ENCODE measurements around the gene NNT.

The NNT gene

DNA sequence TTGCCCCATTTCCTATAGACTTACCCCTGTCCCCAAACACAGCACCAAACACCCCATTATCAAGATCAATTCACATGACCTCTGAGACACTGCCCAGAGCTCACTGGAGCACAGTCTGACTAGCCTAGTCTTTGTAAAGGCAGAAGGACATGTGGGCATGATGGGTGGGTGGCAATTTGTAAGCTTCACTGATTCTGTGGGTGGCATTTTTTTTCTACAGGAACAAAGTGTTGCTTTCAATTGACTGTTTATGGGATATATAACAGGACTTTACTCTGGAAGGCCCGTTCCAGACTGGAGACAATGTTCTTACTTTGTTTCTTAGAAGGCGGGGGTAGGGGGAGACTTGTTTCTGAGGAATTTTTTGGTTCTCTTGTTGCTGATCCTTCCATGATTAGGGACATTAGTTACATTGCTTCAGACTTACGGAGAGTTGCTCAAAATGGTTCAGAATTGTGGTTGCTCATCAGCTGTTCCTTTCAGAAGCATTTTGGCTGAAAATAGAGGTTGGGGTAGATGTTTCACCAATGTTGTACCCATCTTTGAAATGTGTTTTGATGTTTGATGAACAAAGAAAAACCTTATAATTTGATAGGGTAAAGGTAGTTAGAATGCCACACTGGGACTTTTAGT lies 20.2 kb downstream of the NNT start:
- no peak for DNase-seq (ENCODE audit: low spot score in 2 of 2)
- ATAC-seq (ENCODE audit: low read depth), result no peak
- H3K4me3 Mint-ChIP-seq, result no peak overlapping the region
- no peaks in the 10 kb centered on the region for H3K27me3 Mint-ChIP-seq
- peaks cover 7% of the 10 kb centered on the region for H3K4me1 Mint-ChIP-seq
- H3K36me3 Mint-ChIP-seq, result peaks cover 17% of the 10 kb centered on the region
- no peaks in the 10 kb centered on the region for H3K9me3 Mint-ChIP-seq
- H3K27ac Mint-ChIP-seq, result peak overlapping the region; percentile 8

DNA sequence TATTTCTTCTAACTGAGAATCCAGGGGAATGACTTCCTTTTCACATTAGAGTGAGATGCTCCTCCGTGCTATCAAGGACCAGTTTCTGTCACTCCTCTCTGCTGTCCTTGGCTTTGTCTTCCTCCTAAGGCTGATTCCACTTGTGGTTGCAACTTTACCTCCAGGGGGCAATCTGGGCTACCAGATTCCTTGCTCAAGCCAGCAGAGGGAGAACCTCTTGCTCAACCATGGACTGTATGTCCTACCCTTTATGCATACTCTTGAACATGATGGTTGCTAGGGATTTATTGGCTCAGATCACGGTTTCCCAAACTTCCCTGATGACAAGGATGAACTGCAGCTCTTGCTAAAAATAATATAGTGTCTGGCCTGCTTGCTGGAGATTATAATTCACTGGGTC lies 24.0 kb downstream of the NNT start:
- Mint-ChIP-seq H3K4me1 (peaks cover 3% of the 10 kb centered on the region), H3K27me3 (no peaks in the 10 kb centered on the region), H3K4me3 (no peak overlapping the region), H3K36me3 (peaks cover 23% of the 10 kb centered on the region), H3K27ac (no peak overlapping the region), H3K9me3 (no peaks in the 10 kb centered on the region)
- DNase-seq (ENCODE audit: low spot score in 2 of 2) (no peak), ATAC-seq (ENCODE audit: low read depth) (no peak)

DNA sequence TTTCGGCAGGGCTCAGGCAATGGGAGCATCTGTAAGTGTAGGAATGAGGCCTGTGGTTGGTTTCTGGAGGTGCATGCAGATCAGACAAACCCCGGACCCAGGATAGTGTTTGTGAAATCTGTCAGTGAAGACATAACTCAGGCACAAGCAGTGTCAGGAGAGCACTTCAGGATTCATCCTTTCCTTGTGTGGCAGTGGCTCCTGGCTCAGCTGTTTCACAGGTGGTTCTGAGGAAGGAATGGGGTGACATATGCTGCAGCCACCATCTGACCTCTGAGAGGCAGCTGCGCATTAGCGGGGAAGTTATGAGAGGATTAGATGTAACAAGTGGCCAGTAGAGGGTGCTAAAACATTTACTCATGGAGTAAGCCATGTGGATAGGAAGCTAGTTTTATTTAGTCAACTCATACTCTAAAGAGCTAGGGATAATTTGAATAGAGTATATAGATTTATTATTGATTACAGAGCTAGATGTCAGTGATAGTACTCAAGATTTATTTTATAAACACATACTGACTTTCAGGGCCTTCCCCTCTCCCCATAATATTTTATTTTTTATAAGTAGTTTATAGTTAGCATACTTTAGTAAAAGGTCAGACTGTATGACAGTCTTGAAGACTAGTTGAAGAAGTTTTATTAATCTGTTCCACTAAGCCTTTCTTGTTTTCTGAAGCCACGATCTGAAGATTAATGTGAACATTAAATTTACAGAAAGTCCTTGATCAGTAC lies 28.4 kb downstream of the NNT start:
- ATAC-seq (ENCODE audit: low read depth) (peak; percentile 82), DNase-seq (ENCODE audit: low spot score in 2 of 2) (peak; percentile 12 to 22)
- Mint-ChIP-seq H3K4me3 (no peak overlapping the region), H3K27ac (no peak overlapping the region), H3K27me3 (no peaks in the 10 kb centered on the region), H3K9me3 (no peaks in the 10 kb centered on the region), H3K4me1 (peaks cover 12% of the 10 kb centered on the region), H3K36me3 (peaks cover 41% of the 10 kb centered on the region)

DNA sequence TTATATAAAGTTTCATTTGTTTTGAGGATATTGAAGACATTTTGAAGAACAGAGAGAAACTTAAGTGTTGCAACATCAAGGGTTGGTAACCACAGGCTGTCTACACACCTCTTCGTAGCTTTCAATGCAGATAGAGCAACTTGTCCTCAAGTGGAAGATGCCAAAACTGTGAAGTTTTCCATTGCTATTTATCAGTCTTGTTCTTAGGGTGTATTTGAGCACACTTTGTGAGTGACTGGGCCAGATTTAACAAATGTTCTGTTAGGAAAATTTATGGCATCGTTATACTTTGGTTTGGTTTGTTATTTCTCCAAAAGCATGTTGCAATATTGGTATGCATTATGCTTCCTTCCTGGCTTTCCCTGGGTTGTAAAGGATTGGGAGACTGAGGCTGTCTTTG lies 31.6 kb downstream of the NNT start:
- no peak overlapping the region for H3K4me3 Mint-ChIP-seq
- peaks cover 17% of the 10 kb centered on the region for H3K4me1 Mint-ChIP-seq
- H3K27ac Mint-ChIP-seq, result no peak overlapping the region
- no peaks in the 10 kb centered on the region for H3K9me3 Mint-ChIP-seq
- DNase-seq (ENCODE audit: low spot score in 2 of 2) (no peak), ATAC-seq (ENCODE audit: low read depth) (no peak)
- H3K27me3 Mint-ChIP-seq, result no peaks in the 10 kb centered on the region
- H3K36me3 Mint-ChIP-seq, result peaks cover 36% of the 10 kb centered on the region

DNA sequence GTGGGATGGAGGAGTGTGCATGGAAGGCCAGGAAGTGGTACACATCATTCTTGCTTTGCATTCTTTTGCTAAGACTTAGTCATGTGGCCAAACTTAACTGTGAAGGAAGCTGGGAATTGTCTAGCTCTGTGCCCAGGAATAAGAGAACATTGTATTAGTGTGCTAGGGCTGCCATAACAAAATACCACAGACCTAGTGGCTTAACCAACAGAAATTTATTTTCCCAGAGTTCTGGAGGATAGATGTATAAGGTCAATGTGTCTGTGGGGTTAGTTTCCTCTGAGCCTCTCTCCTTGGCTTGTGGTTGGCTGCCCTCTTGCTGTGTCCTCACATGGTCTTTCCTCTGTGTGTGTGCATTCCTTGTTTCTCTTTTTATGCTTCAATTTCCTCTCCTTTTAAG lies 32.4 kb downstream of the NNT start:
- H3K27me3 Mint-ChIP-seq, result no peaks in the 10 kb centered on the region
- H3K9me3 Mint-ChIP-seq, result no peaks in the 10 kb centered on the region
- peaks cover 34% of the 10 kb centered on the region for H3K36me3 Mint-ChIP-seq
- H3K4me3 Mint-ChIP-seq, result no peak overlapping the region
- no peak for DNase-seq (ENCODE audit: low spot score in 2 of 2)
- no peak for ATAC-seq (ENCODE audit: low read depth)
- no peak overlapping the region for H3K27ac Mint-ChIP-seq
- H3K4me1 Mint-ChIP-seq, result peaks cover 17% of the 10 kb centered on the region

DNA sequence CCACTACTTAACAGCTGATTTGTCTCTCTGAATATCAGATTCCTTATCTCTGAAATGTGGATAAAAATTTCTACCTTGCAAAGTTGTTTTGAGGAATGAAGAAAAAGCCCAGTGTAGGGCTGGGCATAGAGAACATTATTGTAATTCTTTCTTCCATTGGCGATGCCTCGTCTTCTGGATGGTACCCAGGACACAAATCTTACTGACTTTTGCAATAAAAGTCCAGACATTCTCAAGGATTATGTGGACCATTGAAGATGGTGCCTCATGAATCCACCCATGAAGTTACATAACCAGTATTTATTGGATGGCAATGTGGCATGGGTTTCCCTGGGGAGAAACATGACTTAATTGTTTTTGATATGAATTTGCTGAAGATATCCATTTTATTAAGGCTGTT lies 33.1 kb downstream of the NNT start:
- Mint-ChIP-seq H3K4me1 (peaks cover 17% of the 10 kb centered on the region), H3K36me3 (peaks cover 33% of the 10 kb centered on the region), H3K9me3 (no peaks in the 10 kb centered on the region), H3K27ac (no peak overlapping the region), H3K27me3 (no peaks in the 10 kb centered on the region), H3K4me3 (no peak overlapping the region)
- ATAC-seq (ENCODE audit: low read depth) (no peak), DNase-seq (ENCODE audit: low spot score in 2 of 2) (no peak)

DNA sequence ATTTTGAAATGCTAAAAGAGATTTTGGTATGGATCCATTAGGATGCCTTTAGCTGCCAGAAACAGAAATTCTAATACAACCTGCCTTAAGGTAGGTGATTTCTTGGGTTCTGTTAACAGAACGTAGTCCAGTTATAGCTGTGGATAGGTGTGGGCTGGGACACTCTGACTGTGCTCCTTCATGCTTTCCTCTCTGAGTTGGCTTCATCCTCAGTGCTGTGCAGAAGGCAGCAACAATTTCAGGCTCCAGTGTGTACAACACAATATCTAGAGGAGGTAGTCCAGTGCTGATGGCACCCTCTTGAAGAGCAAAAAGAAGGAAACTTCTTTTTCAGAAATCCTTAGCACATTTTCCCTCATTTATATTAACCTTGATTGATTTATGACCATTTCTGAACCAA lies 34.4 kb downstream of the NNT start:
- no peaks in the 10 kb centered on the region for H3K27me3 Mint-ChIP-seq
- H3K4me3 Mint-ChIP-seq, result no peak overlapping the region
- DNase-seq (ENCODE audit: low spot score in 2 of 2), result no peak
- peak overlapping the region; percentile 70 for H3K27ac Mint-ChIP-seq
- no peak for ATAC-seq (ENCODE audit: low read depth)
- peaks cover 26% of the 10 kb centered on the region for H3K36me3 Mint-ChIP-seq
- H3K4me1 Mint-ChIP-seq, result peaks cover 17% of the 10 kb centered on the region
- no peaks in the 10 kb centered on the region for H3K9me3 Mint-ChIP-seq

DNA sequence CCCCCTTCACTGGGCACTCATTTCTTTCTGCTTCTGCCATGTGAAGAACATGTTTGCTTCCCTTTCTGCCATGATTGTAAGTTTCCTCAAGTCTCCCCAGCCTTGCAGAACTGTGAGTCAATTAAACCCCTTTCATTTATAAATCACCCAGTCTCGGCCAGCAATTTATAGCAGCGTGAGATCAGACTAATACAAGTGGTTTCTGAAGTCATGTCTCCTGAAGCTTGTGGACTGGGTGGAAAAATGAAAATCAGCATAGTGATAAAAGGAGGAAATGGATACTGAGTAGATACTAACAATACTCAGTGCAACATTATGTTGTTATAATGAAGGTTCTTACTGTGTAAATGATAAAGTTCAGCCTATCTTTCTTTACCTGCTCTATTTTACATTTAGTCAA lies 35.1 kb downstream of the NNT start:
- ATAC-seq (ENCODE audit: low read depth), result no peak
- no peak for DNase-seq (ENCODE audit: low spot score in 2 of 2)
- no peak overlapping the region for H3K4me3 Mint-ChIP-seq
- peak overlapping the region; percentile 70 for H3K27ac Mint-ChIP-seq
- H3K4me1 Mint-ChIP-seq, result peaks cover 17% of the 10 kb centered on the region
- peaks cover 26% of the 10 kb centered on the region for H3K36me3 Mint-ChIP-seq
- no peaks in the 10 kb centered on the region for H3K27me3 Mint-ChIP-seq
- H3K9me3 Mint-ChIP-seq, result no peaks in the 10 kb centered on the region

DNA sequence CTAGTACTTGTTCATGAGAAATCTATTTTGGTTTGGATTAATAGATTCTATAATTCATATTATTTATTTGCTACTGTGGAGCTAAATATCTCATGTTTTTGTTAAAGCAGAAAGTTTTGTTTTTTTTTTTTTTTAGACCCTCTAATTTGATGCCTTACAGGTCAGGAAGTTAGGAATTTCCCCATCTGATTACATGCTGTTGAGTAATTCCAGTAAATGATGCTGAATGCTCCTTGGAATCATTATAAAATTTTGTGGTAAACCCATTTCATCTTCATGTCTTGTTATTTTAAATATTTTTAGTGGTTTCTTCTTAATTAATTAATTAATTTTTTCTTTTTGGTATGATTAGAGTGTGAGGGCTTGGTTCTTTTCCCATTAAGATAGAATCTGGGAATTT lies 35.6 kb downstream of the NNT start:
- Mint-ChIP-seq H3K4me1 (peaks cover 14% of the 10 kb centered on the region), H3K4me3 (no peak overlapping the region), H3K27ac (peak overlapping the region; percentile 70), H3K36me3 (peaks cover 22% of the 10 kb centered on the region), H3K9me3 (no peaks in the 10 kb centered on the region), H3K27me3 (no peaks in the 10 kb centered on the region)
- DNase-seq (ENCODE audit: low spot score in 2 of 2), result no peak
- no peak for ATAC-seq (ENCODE audit: low read depth)

DNA sequence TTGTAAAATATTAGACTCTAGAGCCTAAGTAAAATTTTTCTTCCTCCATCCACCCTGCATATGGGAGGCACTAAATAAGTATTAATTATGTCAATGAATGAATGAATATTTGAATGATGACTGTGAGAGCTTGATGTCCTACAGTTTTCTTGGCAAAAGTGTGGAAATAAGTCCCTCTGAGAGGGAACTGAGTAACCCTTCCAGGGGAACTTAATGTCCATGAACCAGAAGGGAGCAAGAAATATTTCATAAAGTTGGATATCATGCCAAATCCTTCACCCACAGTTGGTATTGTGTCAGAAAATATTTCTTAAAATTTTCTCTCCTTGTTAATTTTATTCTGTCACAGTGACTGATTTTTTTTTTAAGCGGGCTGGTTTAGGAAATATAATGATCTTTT lies 36.6 kb downstream of the NNT start:
- Mint-ChIP-seq H3K4me3 (no peak overlapping the region), H3K4me1 (peaks cover 14% of the 10 kb centered on the region), H3K9me3 (no peaks in the 10 kb centered on the region), H3K27ac (no peak overlapping the region), H3K27me3 (no peaks in the 10 kb centered on the region), H3K36me3 (peaks cover 17% of the 10 kb centered on the region)
- ATAC-seq (ENCODE audit: low read depth) (no peak), DNase-seq (ENCODE audit: low spot score in 2 of 2) (no peak)

DNA sequence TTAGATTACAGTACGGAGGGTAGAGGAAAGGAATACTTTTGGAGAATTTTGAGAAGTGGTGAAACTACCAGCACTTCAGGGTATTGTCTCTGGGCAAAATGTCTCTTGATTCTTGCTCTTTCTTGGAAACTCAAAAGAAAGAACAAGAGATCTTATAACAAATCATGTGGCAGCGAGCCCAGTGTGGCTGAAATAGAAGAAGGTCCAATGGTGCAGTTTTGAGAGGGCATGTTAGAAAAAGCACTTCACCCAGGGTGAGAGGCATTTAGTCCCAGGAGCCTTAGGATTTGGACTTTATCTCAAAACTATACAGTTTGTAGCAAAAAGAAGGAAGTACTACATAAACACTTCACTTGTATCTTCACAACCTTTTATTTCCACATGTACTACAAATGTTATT lies 39.4 kb downstream of the NNT start:
- Mint-ChIP-seq H3K4me3 (no peak overlapping the region), H3K27ac (no peak overlapping the region), H3K4me1 (peaks cover 5% of the 10 kb centered on the region), H3K9me3 (no peaks in the 10 kb centered on the region), H3K36me3 (peaks cover 9% of the 10 kb centered on the region), H3K27me3 (no peaks in the 10 kb centered on the region)
- ATAC-seq (ENCODE audit: low read depth) (no peak), DNase-seq (ENCODE audit: low spot score in 2 of 2) (no peak)

DNA sequence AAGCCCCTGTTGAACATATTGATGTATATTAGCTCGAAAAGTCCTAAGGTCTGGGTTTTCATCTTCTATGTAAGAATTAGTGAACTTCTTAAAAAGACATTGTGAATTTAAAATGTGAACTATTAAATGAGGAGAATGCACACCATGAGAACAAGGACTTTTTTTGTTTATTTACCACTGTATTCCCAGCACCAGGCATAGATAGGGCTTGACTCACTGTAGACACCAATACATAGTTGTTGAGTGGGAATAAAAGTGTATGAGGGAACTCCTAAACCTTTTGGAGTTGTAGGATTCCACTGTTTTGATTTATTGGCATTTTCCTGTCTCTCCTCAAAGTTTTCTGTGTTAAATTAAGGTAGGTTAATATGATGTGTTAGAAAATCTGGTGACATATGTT lies 40.3 kb downstream of the NNT start:
- ATAC-seq (ENCODE audit: low read depth) (no peak), DNase-seq (ENCODE audit: low spot score in 2 of 2) (no peak)
- H3K4me1 Mint-ChIP-seq, result no peaks in the 10 kb centered on the region
- no peaks in the 10 kb centered on the region for H3K27me3 Mint-ChIP-seq
- H3K36me3 Mint-ChIP-seq, result peaks cover 8% of the 10 kb centered on the region
- H3K9me3 Mint-ChIP-seq, result no peaks in the 10 kb centered on the region
- H3K27ac Mint-ChIP-seq, result no peak overlapping the region
- no peak overlapping the region for H3K4me3 Mint-ChIP-seq

DNA sequence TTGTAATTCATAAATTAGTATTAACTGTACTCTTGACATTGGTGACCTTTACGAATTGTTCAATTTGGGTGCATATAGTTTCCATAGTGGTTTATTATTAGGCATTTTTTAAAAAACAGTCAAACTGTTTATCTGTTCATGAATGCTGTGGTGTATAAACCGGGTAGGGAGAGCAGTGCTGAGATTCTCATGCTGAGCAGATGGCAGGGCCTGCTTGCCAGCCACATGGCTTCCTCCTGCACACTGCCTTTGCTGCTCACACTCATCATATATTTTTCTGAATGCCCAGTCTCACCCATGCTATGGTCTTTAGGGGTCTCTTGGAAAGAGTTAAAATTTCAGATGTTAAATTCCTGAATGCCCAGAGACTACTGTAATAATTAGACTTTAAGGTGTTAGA lies 40.8 kb downstream of the NNT start:
- Mint-ChIP-seq H3K4me1 (no peaks in the 10 kb centered on the region), H3K4me3 (no peak overlapping the region), H3K36me3 (peaks cover 10% of the 10 kb centered on the region), H3K27ac (no peak overlapping the region), H3K9me3 (no peaks in the 10 kb centered on the region), H3K27me3 (no peaks in the 10 kb centered on the region)
- DNase-seq (ENCODE audit: low spot score in 2 of 2) (no peak), ATAC-seq (ENCODE audit: low read depth) (no peak)

DNA sequence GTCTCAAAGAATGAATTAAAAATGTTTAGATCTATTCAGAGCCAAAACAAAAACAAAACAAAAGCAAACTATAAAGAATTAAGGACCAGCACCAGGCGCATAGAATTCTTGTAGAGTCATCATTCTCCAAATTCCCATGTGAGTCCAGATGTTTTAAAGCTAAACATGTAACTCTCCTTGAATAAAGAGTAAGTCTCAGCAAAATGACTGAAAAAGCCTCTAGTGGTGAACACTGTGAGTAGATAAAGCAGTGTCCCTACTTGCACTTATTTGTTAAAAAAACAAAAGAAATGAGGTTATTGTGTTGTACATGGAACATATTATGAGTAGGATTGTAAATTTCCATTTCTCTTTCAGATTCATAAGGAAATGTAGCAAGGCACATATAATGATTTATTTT lies 44.0 kb downstream of the NNT start:
- DNase-seq (ENCODE audit: low spot score in 2 of 2), result no peak
- no peaks in the 10 kb centered on the region for H3K4me1 Mint-ChIP-seq
- H3K9me3 Mint-ChIP-seq, result no peaks in the 10 kb centered on the region
- ATAC-seq (ENCODE audit: low read depth), result no peak
- no peak overlapping the region for H3K4me3 Mint-ChIP-seq
- no peaks in the 10 kb centered on the region for H3K27me3 Mint-ChIP-seq
- H3K27ac Mint-ChIP-seq, result no peak overlapping the region
- H3K36me3 Mint-ChIP-seq, result peaks cover 21% of the 10 kb centered on the region

DNA sequence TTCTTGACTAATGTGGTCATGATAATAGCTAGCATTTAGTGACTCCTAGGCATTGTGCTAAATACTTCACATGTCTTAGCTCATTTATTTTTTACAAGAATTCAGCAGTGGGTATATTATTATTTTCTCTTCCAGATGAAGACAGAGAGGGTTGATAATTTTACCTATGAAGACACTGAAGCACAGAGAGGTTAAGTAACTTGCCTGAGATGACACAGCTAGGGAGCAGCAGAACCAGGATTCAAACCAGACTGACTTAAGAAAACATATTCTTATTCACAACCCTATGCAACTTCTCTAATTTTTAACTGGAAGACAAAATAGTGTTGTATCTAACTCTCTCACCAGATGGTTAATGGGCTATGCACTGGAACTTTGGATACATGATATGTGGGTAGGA lies 44.8 kb downstream of the NNT start:
- DNase-seq (ENCODE audit: low spot score in 2 of 2) (no peak), ATAC-seq (ENCODE audit: low read depth) (no peak)
- Mint-ChIP-seq H3K27me3 (no peaks in the 10 kb centered on the region), H3K4me1 (no peaks in the 10 kb centered on the region), H3K27ac (no peak overlapping the region), H3K4me3 (no peak overlapping the region), H3K36me3 (peaks cover 23% of the 10 kb centered on the region), H3K9me3 (no peaks in the 10 kb centered on the region)
